Parathyroid adenoma (tissue), 2 donors: ENCODE results near the gene CRYBA4.

Source experiments
- H2AFZ ChIP-seq: fragments of 300-600 bp; sonication (generic); one replicate; pipeline ENCODE4 v1.7.0; 2017; ENCODE audit warnings: antibody characterized with exemption, mild to moderate bottlenecking
- H3K27ac ChIP-seq: fragments of 300-600 bp; sonication (generic); one replicate; pipeline ENCODE4 v1.7.0; 2017
- H3K27me3 ChIP-seq: fragments of 300-600 bp; sonication (generic); one replicate; pipeline ENCODE4 v1.7.0; 2017; ENCODE audit warnings: low read length; ENCODE audit not compliant: control insufficient read depth, insufficient read depth
- H3K36me3 ChIP-seq: fragments of 300-600 bp; sonication (generic); one replicate; pipeline ENCODE4 v1.7.0; 2017; ENCODE audit warnings: low read length; ENCODE audit not compliant: control insufficient read depth, insufficient read depth
- H3K4me1 ChIP-seq: fragments of 300-600 bp; sonication (generic); one replicate; pipeline ENCODE4 v1.7.0; 2017; ENCODE audit warnings: control low read depth
- H3K4me2 ChIP-seq: fragments of 300-600 bp; sonication (generic); one replicate; pipeline ENCODE4 v1.7.0; 2017; ENCODE audit warnings: low read length
- H3K4me3 ChIP-seq: fragments of 300-600 bp; sonication (generic); one replicate; pipeline ENCODE4 v1.7.0; 2017; ENCODE audit warnings: low read depth, low read length
- H3K79me2 ChIP-seq: fragments of 300-600 bp; sonication (generic); one replicate; pipeline ENCODE4 v1.7.0; 2017; ENCODE audit warnings: control low read depth
- H3K9ac ChIP-seq: fragments of 300-600 bp; sonication (generic); one replicate; pipeline ENCODE4 v1.7.0; 2017; ENCODE audit warnings: mild to moderate bottlenecking
- H3K9me3 ChIP-seq: fragments of 300-600 bp; sonication (generic); one replicate; pipeline ENCODE4 v1.7.0; 2017; ENCODE audit warnings: low read length; ENCODE audit not compliant: control insufficient read depth
- CTCF ChIP-seq: fragments of 300-600 bp; sonication (generic); IDR thresholded peaks from one replicate; pipeline ENCODE4 v1.7.0; 2017; ENCODE audit warnings: antibody characterized with exemption, mild to moderate bottlenecking
- donor health status: primary hyperparathyroidism.

CRYBA4 gene

GRCh38 chr22:26621663-26622062 lies at the start of gene CRYBA4:
CRYBA4 (plus strand) TSS chr22:26621963; CDS start chr22:26622597, 634 bp downstream.
- no peaks in the 10 kb centered on the region for H3K27me3 ChIP-seq
- H3K4me1 ChIP-seq: no peaks in the 10 kb centered on the region
- TF ChIP-seq CTCF: no peak
- H3K9ac ChIP-seq: no peak within 1 kb of the TSS
- no peak within 1 kb of the TSS for H3K4me3 ChIP-seq
- H3K4me2 ChIP-seq: no peak within 1 kb of the TSS
- no peaks in the 10 kb centered on the region for H3K36me3 ChIP-seq
- no peaks in the 10 kb centered on the region for H3K79me2 ChIP-seq
- no peak within 1 kb of the TSS for H3K27ac ChIP-seq
- no peak within 1 kb of the TSS for H2AFZ ChIP-seq
- no peaks in the 10 kb centered on the region for H3K9me3 ChIP-seq

GRCh38 chr22:26573026-26573662 lies 48.6 kb upstream of the CRYBA4 start:
- Histone ChIP-seq H2AFZ (no peak overlapping the region), H3K4me1 (no peaks in the 10 kb centered on the region), H3K4me2 (no peak overlapping the region), H3K79me2 (no peaks in the 10 kb centered on the region), H3K27ac (no peak overlapping the region), H3K9me3 (no peaks in the 10 kb centered on the region), H3K36me3 (no peaks in the 10 kb centered on the region), H3K27me3 (no peaks in the 10 kb centered on the region), H3K9ac (no peak overlapping the region), H3K4me3 (no peak overlapping the region)
- TF ChIP-seq CTCF: no peak

GRCh38 chr22:26574001-26574723 lies 47.6 kb upstream of the CRYBA4 start:
- Histone ChIP-seq H3K9ac (no peak overlapping the region), H3K79me2 (no peaks in the 10 kb centered on the region), H3K27ac (no peak overlapping the region), H3K27me3 (no peaks in the 10 kb centered on the region), H3K4me1 (no peaks in the 10 kb centered on the region), H3K4me2 (no peak overlapping the region), H2AFZ (no peak overlapping the region), H3K9me3 (no peaks in the 10 kb centered on the region), H3K36me3 (no peaks in the 10 kb centered on the region), H3K4me3 (no peak overlapping the region)
- no peak for TF ChIP-seq CTCF

GRCh38 chr22:26576026-26576680 lies 45.6 kb upstream of the CRYBA4 start:
- Histone ChIP-seq H3K9me3 (no peaks in the 10 kb centered on the region), H3K4me2 (no peak overlapping the region), H3K4me1 (no peaks in the 10 kb centered on the region), H3K27ac (no peak overlapping the region), H3K4me3 (no peak overlapping the region), H2AFZ (no peak overlapping the region), H3K36me3 (no peaks in the 10 kb centered on the region), H3K9ac (no peak overlapping the region), H3K27me3 (no peaks in the 10 kb centered on the region), H3K79me2 (no peaks in the 10 kb centered on the region)
- no peak for TF ChIP-seq CTCF
